ENCODE results near the gene WDSUB1.

GRCh38 chr2:159209341-159210306 lies 76.9 kb downstream of the WDSUB1 start:
- TF ChIP-seq CTCF (IDR thresholded peaks at IDR 0.05), result no peak
- no peak for TF ChIP-seq POLR2A (IDR thresholded peaks at IDR 0.05)

All from testis (tissue), 2 donors.